HG02852 (cell line): ENCODE measurements around the gene SCAF11.

ENCODE experiments used
- ATAC-seq: cut with Tn5 transposase; IDR thresholded peaks from one replicate; pipeline ENCODE4 v1.9.1; 2021; ENCODE audit warnings: mild to moderate bottlenecking, moderate library complexity; ENCODE audit not compliant: unreplicated experiment

The SCAF11 gene

DNA sequence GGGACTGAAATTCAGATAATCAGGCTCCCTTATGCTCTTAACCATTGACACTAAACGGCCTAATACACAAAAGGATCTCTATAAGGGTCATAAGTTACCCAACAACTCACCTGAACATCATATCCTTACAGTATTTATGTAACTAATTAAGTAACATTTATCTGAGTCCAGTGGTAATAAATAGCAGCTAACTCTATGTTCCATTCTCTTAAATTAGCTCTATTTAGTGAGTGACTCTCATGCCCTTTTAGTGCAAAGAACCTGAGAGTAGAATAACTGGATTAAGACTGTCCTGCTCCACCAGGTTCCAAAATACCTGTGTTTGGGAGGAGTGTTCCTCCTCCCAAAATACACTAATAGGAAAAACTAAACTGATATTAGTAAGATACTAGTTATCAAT is 9.8 kb downstream of the SCAF11 start:
- no peak for ATAC-seq

- no peak for ATAC-seq
These were observed 12.3 kb downstream of the SCAF11 start for GRCh38 chr12:45978108-45978507.

DNA sequence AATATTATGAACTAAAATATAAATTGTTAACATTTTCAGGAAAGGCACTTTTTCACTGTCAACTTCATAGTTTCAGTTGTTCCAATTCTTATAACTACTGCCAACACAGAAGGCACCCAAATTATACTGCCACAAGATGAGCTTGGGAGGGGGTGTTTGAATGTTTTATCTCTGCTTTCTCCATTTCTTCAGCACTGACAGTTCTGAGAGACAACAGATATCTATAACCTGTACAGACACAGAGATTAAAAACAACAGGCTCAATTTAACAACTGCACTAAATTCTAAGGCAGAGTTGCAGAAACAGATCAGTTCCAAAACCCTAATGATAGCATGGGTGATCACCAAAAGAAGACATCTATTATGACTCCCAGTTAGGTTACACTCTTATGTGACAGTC is 12.8 kb downstream of the SCAF11 start:
- no peak for ATAC-seq

GRCh38 chr12:45975506-45975905 is 14.9 kb downstream of the SCAF11 start:
- ATAC-seq, result no peak

GRCh38 chr12:45974883-45975282 is 15.5 kb downstream of the SCAF11 start:
- no peak for ATAC-seq

DNA sequence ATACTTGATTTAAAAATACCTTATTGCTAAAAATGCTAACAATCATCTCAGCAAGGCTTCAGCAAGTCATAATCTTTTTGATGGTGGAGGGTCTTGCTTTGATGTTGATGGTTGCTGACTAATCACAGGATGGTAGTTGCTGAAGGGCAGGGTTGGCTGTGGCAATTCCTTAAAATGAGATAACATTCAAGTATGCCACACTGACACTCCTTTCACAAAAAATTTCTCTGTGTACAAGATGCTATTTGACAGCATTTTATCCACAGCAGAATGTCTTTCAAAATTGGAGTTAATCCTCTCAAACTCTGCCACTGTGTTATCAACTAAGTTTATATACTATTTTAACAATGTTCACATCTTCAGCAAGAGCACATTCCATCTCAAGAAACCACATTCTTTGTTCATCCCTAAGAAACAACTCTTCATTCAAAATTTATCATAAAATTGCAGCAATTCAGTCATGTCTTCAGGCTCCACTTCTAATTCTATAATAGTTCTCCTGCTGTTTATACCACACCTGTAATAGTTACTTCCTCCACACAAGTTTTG is 16.1 kb downstream of the SCAF11 start:
- ATAC-seq, result no peak

- ATAC-seq, result no peak
These were observed 16.8 kb downstream of the SCAF11 start for GRCh38 chr12:45973526-45973925.

GRCh38 chr12:45970391-45970790 is 20.0 kb downstream of the SCAF11 start:
- no peak for ATAC-seq

DNA sequence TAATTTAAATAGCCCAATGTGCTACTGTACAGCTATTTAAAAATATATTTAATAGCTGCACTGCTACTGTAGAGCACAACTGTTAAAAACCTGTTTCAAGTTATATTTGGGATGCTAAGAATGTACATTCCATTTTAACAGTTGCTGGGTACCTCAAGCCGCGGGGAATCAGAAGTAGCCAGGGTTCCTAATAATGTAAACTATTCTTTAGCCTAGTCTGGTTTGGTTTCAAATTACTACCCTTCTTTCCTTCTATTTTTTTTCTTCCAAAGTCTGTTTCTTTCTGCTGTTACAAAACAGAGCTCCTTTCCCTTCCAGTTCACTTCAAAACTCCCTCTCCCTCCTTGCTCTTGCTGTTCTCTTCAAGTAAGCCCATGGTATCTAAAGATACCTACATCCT is 21.3 kb downstream of the SCAF11 start:
- ATAC-seq, result no peak

DNA sequence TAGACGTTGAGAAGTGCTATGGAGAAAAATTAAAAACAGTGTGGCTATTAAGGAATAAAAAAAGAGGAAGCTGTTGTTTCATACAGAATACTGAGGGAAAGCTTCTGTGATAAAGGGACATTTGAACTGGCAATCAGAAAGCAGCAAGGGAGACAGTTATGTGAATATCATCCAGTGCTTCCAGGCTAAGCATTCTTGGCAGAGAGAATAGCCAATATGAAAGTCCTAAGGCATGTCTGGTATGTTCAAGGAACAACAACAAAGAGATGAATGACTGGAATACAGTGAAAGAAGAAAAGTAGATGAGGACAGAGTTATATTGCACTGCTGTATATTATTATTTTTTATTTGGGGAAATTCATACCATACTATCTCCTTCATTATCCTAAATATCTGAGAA is 23.9 kb downstream of the SCAF11 start:
- no peak for ATAC-seq

DNA sequence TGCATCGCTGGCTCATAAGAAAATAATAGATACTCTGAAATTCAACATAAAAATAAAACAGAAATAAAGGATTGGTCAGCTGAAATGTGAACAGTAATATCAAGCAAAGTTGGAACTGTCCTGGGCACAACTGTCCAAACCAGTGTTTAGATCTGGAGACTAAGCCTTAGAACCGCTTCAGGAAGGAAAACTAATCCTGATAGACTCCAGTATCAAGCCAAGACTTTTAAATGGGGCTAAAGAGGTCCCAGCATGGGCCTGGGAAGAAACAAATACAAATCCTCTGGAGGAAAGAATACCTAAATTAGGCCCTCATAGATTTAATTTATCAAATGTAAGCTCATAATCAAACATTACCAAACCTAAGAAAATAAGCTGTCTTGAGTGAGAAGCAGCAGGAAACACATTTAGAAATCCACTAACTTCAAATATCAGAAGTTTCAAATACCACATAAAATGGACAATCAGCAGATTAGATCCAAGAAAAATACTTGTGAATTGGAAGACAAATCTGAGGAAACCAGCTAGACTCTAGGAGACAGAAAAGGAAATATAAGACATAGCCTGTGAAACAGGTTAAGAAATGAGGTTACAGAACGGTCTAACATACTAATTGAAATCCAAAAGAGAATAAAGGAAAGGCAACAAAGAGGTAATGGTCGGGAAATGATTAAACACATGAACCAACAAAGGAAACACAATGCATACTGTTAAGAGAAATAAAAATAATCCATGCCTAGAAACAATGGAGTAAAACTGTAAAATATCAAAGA is 27.6 kb downstream of the SCAF11 start:
- no peak for ATAC-seq

DNA sequence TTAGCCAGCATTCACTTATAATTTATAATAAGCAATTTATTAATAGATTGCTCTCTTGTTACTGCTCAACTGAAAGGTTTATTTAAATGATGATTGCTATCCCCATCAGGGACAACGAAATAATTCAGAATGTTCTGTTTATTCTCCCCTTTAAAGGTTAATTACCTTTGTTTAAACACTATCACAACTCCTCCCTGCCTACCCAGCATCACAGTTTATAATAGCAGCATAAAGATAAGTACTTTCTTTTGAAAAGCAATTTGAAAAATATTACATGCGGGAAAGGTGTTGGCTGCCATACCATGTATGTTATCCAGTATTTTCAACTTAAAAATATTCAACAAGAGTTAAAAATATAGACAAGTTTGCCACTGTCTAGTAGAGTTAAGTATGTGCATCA is 30.6 kb downstream of the SCAF11 start:
- ATAC-seq, result no peak

DNA sequence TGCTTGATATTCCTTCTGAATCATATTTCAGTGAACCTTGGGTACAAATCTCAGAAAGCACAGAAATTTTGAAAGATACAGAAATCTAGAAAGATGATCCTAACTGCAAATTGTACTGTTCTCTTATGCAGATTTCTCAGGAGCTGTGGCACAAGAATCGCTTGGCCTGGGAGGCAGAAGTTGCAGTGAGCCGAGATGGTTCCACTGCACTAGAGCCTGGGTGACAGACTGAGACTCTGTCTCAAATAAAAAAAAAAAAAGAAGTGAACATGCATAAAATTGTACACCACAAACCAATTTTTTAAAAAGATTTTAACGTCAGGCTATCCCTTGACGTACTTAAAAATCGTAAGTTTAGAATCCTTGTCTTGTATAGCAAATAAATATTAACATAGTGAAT is 31.3 kb downstream of the SCAF11 start:
- no peak for ATAC-seq

DNA sequence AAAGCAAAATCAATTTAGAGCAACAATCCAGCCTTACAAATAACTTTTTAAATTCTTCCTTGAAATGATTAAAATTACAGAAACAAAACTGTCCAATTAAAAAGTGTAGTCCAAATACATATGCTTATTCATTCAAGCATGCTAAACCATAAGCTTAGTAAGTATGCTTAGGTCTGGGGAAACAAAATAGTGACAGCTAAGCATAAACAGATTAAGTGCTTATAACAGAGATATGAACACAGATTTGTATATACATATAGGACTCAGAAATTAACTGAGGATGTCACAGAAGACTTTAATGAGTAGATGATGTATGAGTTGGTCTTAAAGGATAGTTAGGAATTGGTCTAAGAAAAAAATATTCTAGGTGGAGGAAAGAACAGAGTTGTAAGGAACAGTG is 41.8 kb downstream of the SCAF11 start:
- ATAC-seq, result no peak

DNA sequence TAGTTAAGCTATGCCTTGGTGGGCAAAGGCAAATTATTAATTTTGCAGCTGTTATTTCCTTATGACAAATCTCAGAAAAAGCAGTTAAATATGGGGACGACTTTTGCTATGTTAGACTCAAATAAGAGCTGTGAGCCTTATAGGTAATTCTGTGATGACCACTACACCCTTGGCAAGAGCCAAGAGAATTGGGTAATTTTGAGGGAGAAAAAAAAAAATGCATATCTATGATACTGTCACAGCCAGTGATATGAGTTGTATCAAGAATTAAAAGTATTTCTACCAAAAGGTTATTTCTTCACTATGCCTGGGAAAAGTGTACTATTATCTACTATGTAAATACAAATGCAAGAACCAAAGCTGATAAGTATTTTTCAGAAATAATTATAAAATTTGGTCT is 43.9 kb downstream of the SCAF11 start:
- ATAC-seq, result no peak

- ATAC-seq, result no peak
These were observed 45.6 kb downstream of the SCAF11 start for GRCh38 chr12:45944771-45945170.

DNA sequence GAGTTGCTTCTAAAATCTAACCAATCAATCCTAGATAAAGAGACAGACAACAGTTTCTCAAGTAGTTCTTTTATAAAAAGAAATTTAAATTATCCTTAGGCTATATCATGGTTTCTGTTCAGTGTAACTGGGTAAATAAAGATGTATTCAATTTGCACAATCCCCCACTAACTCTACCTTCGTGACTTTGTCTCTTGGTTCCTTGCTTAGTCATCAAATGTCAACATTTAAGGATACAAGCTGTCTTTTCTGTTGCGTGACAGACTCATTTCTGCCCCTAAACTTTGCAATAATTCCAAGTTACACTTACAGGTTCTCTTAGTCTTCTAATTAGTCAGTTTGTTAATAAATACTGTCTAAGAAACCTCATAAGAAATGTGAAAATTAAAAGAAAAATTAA is 50.6 kb downstream of the SCAF11 start:
- no peak for ATAC-seq

DNA sequence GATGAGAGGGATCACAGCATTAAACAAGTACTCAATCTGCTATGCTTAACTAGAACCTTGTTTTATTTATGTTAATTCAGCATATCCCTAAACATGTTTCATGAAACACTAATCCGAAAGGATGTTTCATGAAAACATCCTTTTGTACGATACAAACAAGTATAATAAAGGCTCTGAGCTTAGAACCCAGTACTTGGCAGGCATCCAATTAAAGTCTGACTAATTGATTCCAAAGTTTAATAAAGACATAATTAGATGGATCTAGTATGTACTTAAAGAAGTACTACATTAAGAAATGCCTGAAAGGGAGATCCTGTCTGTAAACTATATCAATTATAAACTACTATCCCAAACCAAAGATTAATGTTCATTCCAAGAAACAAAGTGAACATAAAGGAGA is 51.8 kb downstream of the SCAF11 start:
- no peak for ATAC-seq

DNA sequence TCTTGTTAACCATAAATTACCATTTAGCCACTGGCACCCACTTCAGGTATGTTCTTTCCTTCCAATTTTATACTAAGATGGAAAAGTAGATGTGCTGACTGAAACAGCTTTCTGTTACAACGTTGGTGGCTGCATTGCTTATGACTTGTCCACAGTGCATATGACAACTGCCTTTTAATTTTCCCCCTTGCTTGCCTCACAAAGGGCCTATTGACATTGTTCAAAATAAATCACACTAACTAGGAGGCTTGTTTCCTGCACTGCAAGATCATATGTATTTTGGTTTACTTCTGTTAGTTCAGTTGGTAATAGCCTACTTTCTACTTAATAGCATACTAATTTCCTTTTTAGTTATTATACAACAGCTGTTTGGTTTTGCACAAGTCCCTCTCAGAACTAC is 55.4 kb downstream of the SCAF11 start:
- ATAC-seq, result no peak

DNA sequence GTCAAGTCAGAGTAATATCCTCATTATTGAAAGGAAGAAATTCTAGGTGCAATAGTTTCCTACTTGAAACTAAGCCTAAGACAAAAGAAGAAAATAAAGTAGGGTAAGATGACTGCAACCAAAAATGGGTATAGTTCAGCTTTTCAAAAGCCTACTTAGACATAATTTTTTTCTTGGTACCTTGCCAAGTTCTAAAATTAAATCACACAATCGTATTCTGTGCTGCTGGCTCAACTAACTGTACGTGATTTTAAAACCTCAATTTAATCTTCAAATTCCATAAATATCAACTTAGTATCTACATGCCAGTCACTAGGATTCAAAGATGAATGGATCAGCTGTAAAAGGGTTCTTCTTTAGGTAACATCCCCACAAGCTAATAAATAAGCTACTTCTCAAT is 56.9 kb downstream of the SCAF11 start:
- ATAC-seq, result no peak

DNA sequence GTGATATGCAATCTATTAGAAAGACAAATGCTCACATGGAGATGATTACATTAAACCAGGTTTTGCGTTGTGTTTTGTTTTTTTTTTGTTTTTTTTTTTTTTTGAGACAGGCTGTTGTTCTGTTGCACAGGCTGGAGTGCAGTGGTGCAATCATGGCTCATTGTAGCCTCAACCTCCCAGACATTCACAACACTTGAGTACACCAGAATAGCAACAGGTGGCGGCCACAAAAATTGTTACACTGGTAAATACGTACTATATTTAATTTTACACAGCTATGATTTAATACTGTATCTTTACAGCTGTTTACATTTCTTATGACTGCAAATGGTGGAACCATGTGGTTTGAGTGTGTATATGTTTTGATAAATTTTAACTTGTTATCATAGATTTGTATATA is 60.0 kb downstream of the SCAF11 start:
- ATAC-seq, result no peak

DNA sequence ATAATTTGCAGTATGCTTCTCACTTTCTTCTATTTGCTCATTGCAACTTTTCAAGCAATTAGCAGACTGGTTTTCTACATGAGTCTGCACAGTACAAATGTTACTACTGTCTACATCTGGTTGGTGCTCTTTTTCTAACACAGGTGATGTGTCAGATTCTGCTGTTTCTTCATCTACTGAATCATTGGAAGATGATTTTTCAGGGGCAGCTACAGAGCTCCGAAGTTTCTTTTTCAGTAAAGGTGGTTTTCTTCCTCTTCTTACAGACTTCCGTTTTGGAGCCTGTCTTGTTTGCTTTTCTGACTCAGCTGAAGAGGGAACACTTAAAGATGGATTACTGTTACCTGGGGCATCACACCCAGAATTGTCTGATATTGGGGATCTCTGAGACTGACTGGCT is 62.1 kb downstream of the SCAF11 start:
- no peak for ATAC-seq

DNA sequence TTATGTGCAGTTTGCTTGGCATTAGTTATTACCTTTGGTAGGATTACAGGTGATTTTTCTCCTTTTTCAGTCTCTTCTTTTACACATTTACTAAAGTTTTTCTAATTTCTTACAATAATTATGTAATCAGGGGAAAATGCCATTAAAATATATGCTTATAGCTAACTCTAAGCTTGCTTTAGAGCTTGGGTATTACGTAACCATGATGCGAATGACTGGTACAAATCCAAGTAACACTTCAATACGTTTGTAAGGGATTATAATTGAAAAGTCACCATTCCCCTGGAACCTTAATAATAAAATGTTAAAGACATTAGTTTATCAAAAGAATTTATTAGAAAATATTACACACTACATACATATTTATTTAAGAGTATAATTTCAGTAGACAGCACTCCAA is 71.6 kb downstream of the SCAF11 start:
- no peak for ATAC-seq
